Measurements from ENCODE around the gene ZNF837. TPM values are rescaled to one million over a fixed set of nuclear protein-coding genes. Genes with fewer than 3 reads are reported as not detected.

The ZNF837 gene
- total and polyA plus RNA-seq, 2 of the 4 experiments (the other 2 are of a cell fraction), result 0.54 to 1.2 TPM

Small RNA genes lying within 50 kb of the gene (microRNA-seq; reads per million reads assigned to microRNA genes)
- gene MIR4754 (ENCODE audit: insufficient read depth in 1 of 2, insufficient read length in 1 of 2, unreplicated experiment in 1 of 2) (0 to 1.0 reads per million in 2 experiments), gene MIR6806 (ENCODE audit: insufficient read depth in 1 of 2, insufficient read length in 1 of 2, unreplicated experiment in 1 of 2) (0 to 2.1 reads per million in 2 experiments), gene RNA5SP473 (ENCODE audit: insufficient read depth, insufficient read length) (not detected)

Small RNA genes lying within 50 kb of the gene (small RNA-seq; reads per million reads assigned to genes)
- 0 to 0.68 (median 0) reads per million in 5 experiments for gene MIR4754
- gene MIR6806, result 0 reads per million in 5 experiments
- 0 to 14.5 (median 2.0) reads per million in 5 experiments for gene RNA5SP473

Other genes starting within 250 kb of the ZNF837 start
- 15.3 and 16.8 TPM in 2 replicates for gene ZNF329, start 230.2 kb downstream of the ZNF837 start, total RNA-seq (2012; rRNA removed)
- gene ZNF329, start 230.2 kb downstream of the ZNF837 start, polyA plus RNA-seq (2012; rRNA removed), result 3.3 and 4.7 TPM in 2 replicates
- gene ZNF274, start 198.0 kb downstream of the ZNF837 start, total RNA-seq (2012; rRNA removed), result 12.5 and 15.2 TPM in 2 replicates
- 11.0 and 12.1 TPM in 2 replicates for gene ZNF274, start 198.0 kb downstream of the ZNF837 start, polyA plus RNA-seq (2012; rRNA removed)
- gene ZNF544, start 152.1 kb downstream of the ZNF837 start, total RNA-seq (2012; rRNA removed), result 35.3 and 45.9 TPM in 2 replicates
- 14.4 and 19.3 TPM in 2 replicates for gene ZNF544, start 152.1 kb downstream of the ZNF837 start, polyA plus RNA-seq (2012; rRNA removed)
- 3.9 and 4.4 TPM in 2 replicates for gene ZNF8, start 102.1 kb downstream of the ZNF837 start, total RNA-seq (2012; rRNA removed)
- 1.5 and 2.1 TPM in 2 replicates for gene ZNF8, start 102.1 kb downstream of the ZNF837 start, polyA plus RNA-seq (2012; rRNA removed)
- 30.8 and 33.0 TPM in 2 replicates for gene ERVK3-1, start 75.7 kb downstream of the ZNF837 start, total RNA-seq (2012; rRNA removed)
- 34.9 and 39.3 TPM in 2 replicates for gene ERVK3-1, start 75.7 kb downstream of the ZNF837 start, polyA plus RNA-seq (2012; rRNA removed)
- 1.9 and 2.5 TPM in 2 replicates for gene ZSCAN22, start 54.0 kb downstream of the ZNF837 start, total RNA-seq (2012; rRNA removed)
- 1.8 and 2.2 TPM in 2 replicates for gene ZSCAN22, start 54.0 kb downstream of the ZNF837 start, polyA plus RNA-seq (2012; rRNA removed)
- 4.5 and 6.4 TPM in 2 replicates for gene A1BG, start 27.5 kb downstream of the ZNF837 start, total RNA-seq (2012; rRNA removed)
- gene A1BG, start 27.5 kb downstream of the ZNF837 start, polyA plus RNA-seq (2012; rRNA removed), result 54.5 and 65.7 TPM in 2 replicates
- gene ZNF497, start 18.3 kb downstream of the ZNF837 start, total RNA-seq (2012; rRNA removed), result 0.18 and 0.56 TPM in 2 replicates
- gene ZNF497, start 18.3 kb downstream of the ZNF837 start, polyA plus RNA-seq (2012; rRNA removed), result 0.24 and 0.27 TPM in 2 replicates
- gene RPS5, start 6.2 kb upstream of the ZNF837 start, total RNA-seq (2012; rRNA removed), result 3,811 and 5,858 TPM in 2 replicates
- 3,265 and 3,617 TPM in 2 replicates for gene RPS5, start 6.2 kb upstream of the ZNF837 start, polyA plus RNA-seq (2012; rRNA removed)
- gene RNF225, start 14.6 kb upstream of the ZNF837 start, total RNA-seq (2012; rRNA removed), result not detected in 2 replicates
- gene RNF225, start 14.6 kb upstream of the ZNF837 start, polyA plus RNA-seq (2012; rRNA removed), result 0.10 TPM in 1 of 2 replicates, not detected in the other
- 12.8 and 15.4 TPM in 2 replicates for gene ZNF584, start 27.6 kb upstream of the ZNF837 start, total RNA-seq (2012; rRNA removed)
- 11.6 and 12.4 TPM in 2 replicates for gene ZNF584, start 27.6 kb upstream of the ZNF837 start, polyA plus RNA-seq (2012; rRNA removed)
- 8.9 and 13.6 TPM in 2 replicates for gene ZNF132, start 59.1 kb upstream of the ZNF837 start, total RNA-seq (2012; rRNA removed)
- 1.4 and 2.4 TPM in 2 replicates for gene ZNF132, start 59.1 kb upstream of the ZNF837 start, polyA plus RNA-seq (2012; rRNA removed)
- gene ZNF324B, start 70.6 kb upstream of the ZNF837 start, total RNA-seq (2012; rRNA removed), result 3.3 and 4.1 TPM in 2 replicates
- 2.8 and 3.5 TPM in 2 replicates for gene ZNF324B, start 70.6 kb upstream of the ZNF837 start, polyA plus RNA-seq (2012; rRNA removed)
- 6.6 and 6.9 TPM in 2 replicates for gene ZNF324, start 86.0 kb upstream of the ZNF837 start, total RNA-seq (2012; rRNA removed)
- 5.6 and 6.0 TPM in 2 replicates for gene ZNF324, start 86.0 kb upstream of the ZNF837 start, polyA plus RNA-seq (2012; rRNA removed)
- 3.9 and 4.8 TPM in 2 replicates for gene ZNF446, start 95.3 kb upstream of the ZNF837 start, total RNA-seq (2012; rRNA removed)
- gene ZNF446, start 95.3 kb upstream of the ZNF837 start, polyA plus RNA-seq (2012; rRNA removed), result 6.9 and 7.5 TPM in 2 replicates
- gene SLC27A5, start 131.0 kb upstream of the ZNF837 start, total RNA-seq (2012; rRNA removed), result 7.5 and 7.7 TPM in 2 replicates
- 11.2 and 13.5 TPM in 2 replicates for gene SLC27A5, start 131.0 kb upstream of the ZNF837 start, polyA plus RNA-seq (2012; rRNA removed)
- gene ZBTB45, start 138.8 kb upstream of the ZNF837 start, total RNA-seq (2012; rRNA removed), result 1.4 TPM in 2 replicates
- 9.7 and 13.5 TPM in 2 replicates for gene ZBTB45, start 138.8 kb upstream of the ZNF837 start, polyA plus RNA-seq (2012; rRNA removed)
- 313 and 349 TPM in 2 replicates for gene TRIM28, start 163.0 kb upstream of the ZNF837 start, total RNA-seq (2012; rRNA removed)
- gene TRIM28, start 163.0 kb upstream of the ZNF837 start, polyA plus RNA-seq (2012; rRNA removed), result 465 and 964 TPM in 2 replicates
- 105 and 128 TPM in 2 replicates for gene CHMP2A, start 174.1 kb upstream of the ZNF837 start, total RNA-seq (2012; rRNA removed)
- gene CHMP2A, start 174.1 kb upstream of the ZNF837 start, polyA plus RNA-seq (2012; rRNA removed), result 183 and 202 TPM in 2 replicates
- 55.9 and 63.0 TPM in 2 replicates for gene UBE2M, start 177.6 kb upstream of the ZNF837 start, total RNA-seq (2012; rRNA removed)
- gene UBE2M, start 177.6 kb upstream of the ZNF837 start, polyA plus RNA-seq (2012; rRNA removed), result 66.6 and 72.5 TPM in 2 replicates
- gene MZF1, start 192.3 kb upstream of the ZNF837 start, total RNA-seq (2012; rRNA removed), result 3.4 and 3.6 TPM in 2 replicates
- gene MZF1, start 192.3 kb upstream of the ZNF837 start, polyA plus RNA-seq (2012; rRNA removed), result 15.0 and 17.1 TPM in 2 replicates

Data from IMR-90 (cell line).